Measurements from ENCODE around the gene IKZF3. TPM values are rescaled to one million over a fixed set of nuclear protein-coding genes. Genes with fewer than 3 reads are reported as not detected.

IKZF3 gene
- polyA plus RNA-seq, 1 of the 3 experiments (the other 2 are of a cell fraction): not detected

- CTCF ChIA-PET: interaction anchor here (1.4 kb wide), 1 partner anchor 21 kb away, joined by 3 read pairs; no protein-coding TSS in a partner anchor
Measured at GRCh38 chr17:39828443-39828842, 35.7 kb downstream of the IKZF3 start.

GRCh38 chr17:39826334-39826733, 37.8 kb downstream of the IKZF3 start:
- DNase-seq: no peak
- ChIA-PET CTCF (no interaction called here), POLR2A (no interaction called here)
- no peak for TF ChIP-seq FOXJ3 (CRISPR knock-in tag; IDR thresholded peaks at IDR 0.05)
- no peak for TF ChIP-seq SIN3A (IDR thresholded peaks at IDR 0.05; ENCODE audit: borderline replicate concordance, low read depth, low read length)
- TF ChIP-seq MXI1 (IDR thresholded peaks at IDR 0.05; ENCODE audit: low read depth, low read length): no peak
- TF ChIP-seq EZH2phosphoT487 (IDR thresholded peaks at IDR 0.05; ENCODE audit: borderline replicate concordance, low read depth): no peak
- no peak for TF ChIP-seq RFX5 (IDR thresholded peaks at IDR 0.05; ENCODE audit: low read length)
- TF ChIP-seq NFIC (IDR thresholded peaks at IDR 0.05; ENCODE audit: borderline replicate concordance): no peak
- no peak for TF ChIP-seq REST (IDR thresholded peaks at IDR 0.05; ENCODE audit: low read depth, low read length)
- Histone ChIP-seq H3K9me2 (no peaks in the 10 kb centered on the region), H3K4me1 (ENCODE audit: control insufficient read depth in 1 of 2, insufficient read depth in 2 of 2, low read depth in 1 of 2, low read length in 1 of 2) (no peaks in the 10 kb centered on the region), H4K20me1 (ENCODE audit: insufficient read depth) (no peaks in the 10 kb centered on the region), H3K9ac (no peak overlapping the region), H3K4me2 (no peak overlapping the region), H3F3A (replicated peaks; ENCODE audit: insufficient read depth) (no peaks in the 10 kb centered on the region), H3K9me3 (no peaks in the 10 kb centered on the region), H3K4me3 (ENCODE audit: low read depth in 2 of 2, low read length in 1 of 2) (no peak overlapping the region), H2AFZ (ENCODE audit: low read depth) (no peak overlapping the region), H3K36me3 (replicated peaks in 1 of 2; ENCODE audit: control insufficient read depth in 1 of 2, insufficient read depth in 2 of 2, low read length in 1 of 2) (no peaks in the 10 kb centered on the region), H3K79me2 (ENCODE audit: insufficient read depth) (no peaks in the 10 kb centered on the region), H3K27ac (ENCODE audit: low read depth in 2 of 2, low read length in 1 of 2) (no peak overlapping the region), H3K27me3 (ENCODE audit: insufficient read depth) (peaks cover 8% of the 10 kb centered on the region)
- WGBS (ENCODE audit: low lambda C conversion rate): 0% methylated on average over 2 of the region's 2 CpGs

More at GRCh38 chr17:39828443-39828842, 35.7 kb downstream of the IKZF3 start:
- no peak for DNase-seq
- Histone ChIP-seq H4K20me1 (ENCODE audit: insufficient read depth) (no peaks in the 10 kb centered on the region), H3K9me2 (no peaks in the 10 kb centered on the region), H3K79me2 (ENCODE audit: insufficient read depth) (no peaks in the 10 kb centered on the region), H3K4me3 (ENCODE audit: low read depth in 2 of 2, low read length in 1 of 2) (no peak overlapping the region), H2AFZ (ENCODE audit: low read depth) (no peak overlapping the region), H3K4me2 (no peak overlapping the region), H3K9me3 (no peaks in the 10 kb centered on the region), H3F3A (replicated peaks; ENCODE audit: insufficient read depth) (no peaks in the 10 kb centered on the region), H3K9ac (no peak overlapping the region), H3K4me1 (ENCODE audit: control insufficient read depth in 1 of 2, insufficient read depth in 2 of 2, low read depth in 1 of 2, low read length in 1 of 2) (no peaks in the 10 kb centered on the region), H3K27ac (ENCODE audit: low read depth in 2 of 2, low read length in 1 of 2) (no peak overlapping the region), H3K36me3 (replicated peaks in 1 of 2; ENCODE audit: control insufficient read depth in 1 of 2, insufficient read depth in 2 of 2, low read length in 1 of 2) (no peaks in the 10 kb centered on the region), H3K27me3 (ENCODE audit: insufficient read depth) (peaks cover 8% of the 10 kb centered on the region)
- POLR2A ChIA-PET: no interaction called here
- WGBS (ENCODE audit: low lambda C conversion rate): 50% methylated on average over 4 of the region's 4 CpGs
- no peak for TF ChIP-seq TEAD4 (IDR thresholded peaks at IDR 0.05; ENCODE audit: borderline replicate concordance, insufficient read depth)
- no peak for TF ChIP-seq RAD21 (IDR thresholded peaks at IDR 0.05; ENCODE audit: low read length)
- TF ChIP-seq RXRA (IDR thresholded peaks at IDR 0.05; ENCODE audit: borderline replicate concordance, low read depth): no peak

All from SK-N-SH (cell line).